ENCODE results near the gene PANK4.

- TF ChIP-seq POLR2AphosphoS5 (IDR thresholded peaks at IDR 0.05; ENCODE audit: insufficient read depth, low read depth, low read length), result no peak
- TF ChIP-seq CTCF (IDR thresholded peaks at IDR 0.05; ENCODE audit: extremely low read depth in 1 of 2, insufficient read depth in 1 of 2, low read depth in 1 of 2, low read length in 2 of 2), result no peak
- no peak for TF ChIP-seq POLR2A (IDR thresholded peaks at IDR 0.05; ENCODE audit: low read depth, low read length)
- TF ChIP-seq FOS (IDR thresholded peaks at IDR 0.05; ENCODE audit: borderline replicate concordance, insufficient read depth, low read length), result no peak
- TF ChIP-seq GATA2 (IDR thresholded peaks at IDR 0.05; ENCODE audit: insufficient read depth, insufficient read length, low read depth, low read length), result no peak
- no peak for TF ChIP-seq MAX (IDR thresholded peaks at IDR 0.05; ENCODE audit: insufficient read depth, insufficient read length)
- TF ChIP-seq EZH2 (IDR thresholded peaks at IDR 0.05; ENCODE audit: borderline replicate concordance, low read depth, low read length, severe bottlenecking), result no peak
- TF ChIP-seq MYC (IDR thresholded peaks at IDR 0.05; ENCODE audit: low read depth, low read length), result no peak
- TF ChIP-seq JUN (IDR thresholded peaks at IDR 0.05; ENCODE audit: borderline replicate concordance, insufficient read depth, insufficient read length, low read depth), result no peak
These were observed 34.3 kb downstream of the PANK4 start for GRCh38 chr1:2492091-2492490.

Measured in endothelial cell of umbilical vein (primary cell).